GM21423 (cell line): ENCODE data around the gene NETO1.

Source experiments
- ATAC-seq: cut with Tn5 transposase; IDR thresholded peaks from one replicate; pipeline ENCODE4 v1.9.1; 2021; ENCODE audit warnings: mild to moderate bottlenecking, moderate library complexity; ENCODE audit not compliant: unreplicated experiment

Gene NETO1

DNA sequence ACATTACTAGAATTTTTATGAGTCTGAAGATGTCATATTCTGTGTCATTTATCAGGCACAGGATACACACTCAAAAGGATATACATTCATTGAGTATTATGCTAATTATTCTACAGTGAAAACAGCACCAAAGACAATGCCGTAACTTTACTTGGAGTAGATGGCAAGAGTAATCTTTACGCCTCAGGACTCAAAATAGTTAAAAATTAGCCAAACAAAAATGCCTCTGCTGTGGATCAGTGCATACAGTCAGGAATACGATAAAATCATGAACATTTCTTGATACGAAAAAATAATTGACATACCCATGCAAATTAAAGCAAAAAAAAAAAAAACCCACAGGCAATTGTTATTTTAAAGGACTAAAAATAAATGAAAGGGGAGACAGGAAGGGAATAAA, 129.7 kb downstream of the NETO1 start:
- ATAC-seq, result no peak

DNA sequence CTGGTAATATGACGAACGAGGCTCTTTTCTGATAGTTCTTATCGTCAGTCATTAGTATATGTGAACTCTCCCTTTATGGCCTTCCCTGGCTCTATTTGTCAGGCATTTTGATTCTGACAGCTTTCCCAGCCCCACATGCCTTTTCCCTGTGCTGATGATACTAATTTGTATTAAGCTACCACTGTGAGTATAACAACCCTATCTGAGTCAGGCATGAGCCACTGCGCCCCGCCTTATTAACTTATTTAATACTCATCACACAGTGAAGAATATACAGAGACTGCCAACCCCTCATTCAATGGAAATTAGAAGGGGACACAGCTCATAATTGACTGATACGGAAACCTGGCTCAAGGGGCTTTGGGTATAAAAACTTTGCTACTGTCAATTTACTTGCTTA, 140.0 kb downstream of the NETO1 start:
- ATAC-seq, result no peak

GRCh38 chr18:72727038-72727655, 140.6 kb downstream of the NETO1 start:
- no peak for ATAC-seq

- ATAC-seq, result no peak
Observed at GRCh38 chr18:72726201-72726600, 141.6 kb downstream of the NETO1 start.

- ATAC-seq, result no peak
Observed at GRCh38 chr18:72721330-72721729, 146.5 kb downstream of the NETO1 start.

DNA sequence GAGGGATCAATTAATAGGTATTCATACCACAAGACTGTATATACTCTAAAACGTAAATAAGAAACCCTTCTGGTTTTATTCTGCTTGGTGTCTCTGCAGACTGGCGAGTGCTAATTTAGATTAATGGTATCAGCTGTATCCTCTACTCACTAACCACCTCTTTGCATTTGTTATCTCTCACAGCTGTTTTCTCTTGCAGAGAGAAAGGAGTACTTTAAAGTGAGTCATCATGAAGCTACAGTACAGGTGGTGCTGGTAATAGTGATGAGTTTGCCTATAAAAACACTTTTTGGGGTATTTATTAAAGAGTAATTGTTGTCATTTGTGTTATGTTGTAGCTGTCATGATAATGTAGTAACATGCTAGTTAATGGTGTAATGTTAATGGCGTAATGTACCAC, 147.7 kb downstream of the NETO1 start:
- ATAC-seq, result no peak

DNA sequence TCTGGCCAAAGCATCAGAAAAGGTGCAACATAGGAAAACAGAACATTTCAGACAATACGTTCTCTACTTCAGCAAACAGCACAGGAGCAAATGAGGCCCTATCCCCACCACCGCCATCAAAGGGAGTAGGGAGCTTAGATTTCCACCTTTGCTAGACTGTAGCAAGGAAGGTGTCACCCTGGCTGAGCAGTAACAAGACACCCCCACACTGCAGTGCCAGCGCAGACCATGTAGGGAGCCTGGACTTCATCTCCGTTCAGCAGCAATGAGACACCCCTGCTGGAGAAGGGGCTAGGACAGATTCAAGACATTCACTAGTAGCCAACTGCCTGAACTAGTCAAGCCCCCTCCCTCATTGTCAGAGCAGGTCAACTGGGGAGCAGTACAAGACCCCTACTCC, 163.6 kb downstream of the NETO1 start:
- no peak for ATAC-seq

DNA sequence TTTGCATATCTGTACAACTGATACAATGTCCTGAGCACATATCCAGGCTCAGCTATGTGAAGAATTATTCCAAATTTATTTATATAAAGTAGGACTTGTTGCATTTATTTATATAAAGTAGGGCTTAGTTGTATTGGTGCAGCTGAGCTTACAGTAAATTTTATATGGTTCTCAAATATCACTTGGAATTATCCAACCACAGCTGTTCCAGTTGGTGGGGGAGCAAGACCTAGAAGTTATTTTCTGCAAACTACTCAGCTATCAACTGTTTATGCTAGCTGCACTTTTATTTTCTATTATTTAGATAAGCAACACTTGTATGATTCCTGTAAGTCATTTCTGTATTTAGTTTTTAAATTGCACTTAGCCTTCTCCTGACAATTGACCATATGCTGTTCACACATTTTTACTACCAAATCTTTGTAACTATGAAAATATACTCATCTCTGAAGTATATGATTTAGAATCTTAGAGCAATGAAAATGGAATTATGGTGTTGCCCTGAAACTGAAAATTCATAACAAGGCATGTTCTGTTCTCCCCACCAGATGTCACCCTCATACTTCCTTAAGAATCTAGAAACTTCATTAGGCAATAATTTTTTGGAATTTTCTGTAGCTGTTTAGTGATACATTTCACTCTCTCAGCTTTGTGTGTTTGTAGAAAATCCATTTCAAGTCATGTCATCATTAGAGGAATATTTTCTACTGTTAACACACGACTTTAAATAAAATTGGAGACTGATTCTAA, 166.7 kb downstream of the NETO1 start:
- no peak for ATAC-seq

DNA sequence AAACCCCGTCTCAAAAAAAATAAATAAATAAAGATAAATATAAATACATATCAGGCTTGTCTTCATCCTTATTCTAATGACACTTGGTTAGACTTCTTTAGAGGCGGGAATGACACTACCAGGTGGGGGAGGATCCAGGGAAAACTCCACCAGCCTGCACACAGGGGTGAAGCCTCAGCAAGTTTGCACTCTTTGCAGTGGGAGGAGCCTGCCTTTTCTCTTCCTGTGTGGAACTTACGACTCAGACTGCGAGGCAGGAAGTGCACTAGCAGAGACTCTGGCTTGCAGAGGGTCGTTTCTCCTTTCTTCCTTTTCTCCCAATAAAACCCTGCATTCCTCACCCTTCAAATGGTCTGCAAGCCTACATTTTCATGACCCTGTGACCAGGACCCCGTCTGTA, 170.1 kb downstream of the NETO1 start:
- no peak for ATAC-seq

DNA sequence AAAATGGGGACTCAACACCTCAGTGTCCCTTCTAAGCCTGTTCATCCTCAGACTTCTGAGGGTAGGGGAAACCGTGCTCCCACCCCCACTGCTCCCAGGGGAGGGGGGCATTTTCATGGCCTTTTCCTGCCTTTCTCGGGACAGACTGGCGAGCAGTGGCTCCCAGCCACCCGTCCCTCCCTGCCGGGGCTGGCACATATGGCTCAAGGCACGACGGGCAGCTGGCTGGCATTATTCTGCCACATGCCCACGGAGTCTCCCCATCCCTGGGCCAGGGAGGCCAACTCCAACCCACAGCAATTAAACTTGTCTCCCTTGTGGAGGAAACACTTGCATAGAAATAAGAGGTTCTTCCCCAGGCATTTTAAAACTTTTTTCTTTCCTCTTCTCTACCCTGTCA, 175.2 kb downstream of the NETO1 start:
- ATAC-seq, result no peak
